Hepatocyte (in vitro differentiated cells): ENCODE data around the gene CPEB2. TPM values are rescaled to one million over a fixed set of nuclear protein-coding genes. Genes with fewer than 3 reads are reported as not detected.

Source experiments
- DNase-seq: peaks from one replicate; pipeline ENCODE4 v3.0.0-alpha.2; 2016; ENCODE audit warnings: low spot score
- H2AFZ ChIP-seq: fragments of 200-600 bp; sonication (generic); 2 replicates; pipeline ENCODE4 v1.6.0; 2016; ENCODE audit warnings: antibody characterized with exemption, mild to moderate bottlenecking
- H3K27ac ChIP-seq: fragments of 200-600 bp; sonication (generic); 2 replicates; pipeline ENCODE4 v1.5.1; 2016; ENCODE audit warnings: mild to moderate bottlenecking
- H3K27me3 ChIP-seq: fragments of 200-600 bp; sonication (generic); 2 replicates; pipeline ENCODE4 v1.6.1; 2016
- H3K36me3 ChIP-seq: fragments of 200-600 bp; sonication (generic); replicated peaks from 2 replicates; pipeline ENCODE4 v1.5.1; 2016; ENCODE audit warnings: low read depth; ENCODE audit not compliant: insufficient read depth
- H3K4me1 ChIP-seq: fragments of 200-600 bp; sonication (generic); 2 replicates; pipeline ENCODE4 v1.5.1; 2016; ENCODE audit warnings: mild to moderate bottlenecking, moderate library complexity; ENCODE audit not compliant: insufficient read depth
- H3K4me2 ChIP-seq: fragments of 200-600 bp; sonication (generic); 2 replicates; pipeline ENCODE4 v1.6.0; 2016
- H3K4me3 ChIP-seq: fragments of 200-600 bp; sonication (generic); 2 replicates; pipeline ENCODE4 v1.5.1; 2016; ENCODE audit warnings: mild to moderate bottlenecking
- H3K79me2 ChIP-seq: fragments of 200-600 bp; sonication (generic); 2 replicates; pipeline ENCODE4 v1.6.0; 2017; ENCODE audit warnings: mild to moderate bottlenecking
- H3K9me2 ChIP-seq: fragments of 200-600 bp; sonication (generic); replicated peaks from 2 replicates; pipeline ENCODE4 v1.6.0; 2017; ENCODE audit warnings: mild to moderate bottlenecking; ENCODE audit not compliant: insufficient read depth
- H3K9me3 ChIP-seq: fragments of 200-600 bp; sonication (generic); 2 replicates; pipeline ENCODE4 v1.5.1; 2016; ENCODE audit warnings: low read depth, mild to moderate bottlenecking
- H4K20me1 ChIP-seq: fragments of 200-600 bp; sonication (generic); 2 replicates; pipeline ENCODE4 v1.6.0; 2016; ENCODE audit warnings: mild to moderate bottlenecking; ENCODE audit not compliant: insufficient read depth, poor library complexity, severe bottlenecking
- CTCF ChIP-seq: fragments of 200-600 bp; sonication (generic); IDR thresholded peaks from 2 replicates; pipeline ENCODE4 v1.5.1; 2016; ENCODE audit warnings: antibody characterized with exemption, mild to moderate bottlenecking; ENCODE audit not compliant: poor library complexity
- EZH2 ChIP-seq: fragments of 200-600 bp; sonication (generic); IDR thresholded peaks from 2 replicates; pipeline ENCODE4 v1.6.1; 2016; ENCODE audit warnings: antibody characterized with exemption, mild to moderate bottlenecking, borderline replicate concordance
- EZH2phosphoT487 ChIP-seq: fragments of 200-600 bp; sonication (generic); IDR thresholded peaks from one replicate; pipeline ENCODE4 v1.6.1; 2018; ENCODE audit warnings: antibody characterized with exemption, mild to moderate bottlenecking, low read depth, moderate library complexity; ENCODE audit not compliant: unreplicated experiment, severe bottlenecking
- WGBS: methylation state at CpG from one replicate; pipeline ENCODE4 v1.1.6; 2016; ENCODE audit warnings: low lambda C conversion rate; ENCODE audit errors: missing lambda C conversion rate; 5-methylcytosine and 5-hydroxymethylcytosine counted together
- polyA plus RNA-seq: library from polyadenylated mRNA; unstranded; fragments of >200 nt; fragmentation: Nextera tagmentation; extraction: Ambion mirVana; gene quantifications from 2 replicates; pipeline ENCODE4 v1.2.1, GENCODE V29; 2016
- total RNA-seq: library from RNA; depleted of rRNA; stranded (reverse); fragments of >200 nt; gene quantifications from 2 replicates; pipeline ENCODE4 v1.2.3, GENCODE V29; 2014

Gene CPEB2
- total and polyA plus RNA-seq, 2 experiments from 2014 or later: 4.4 to 18.1 TPM

GRCh38 chr4:14985843-14986242, 16.4 kb upstream of the CPEB2 start:
- Histone ChIP-seq H3K36me3 (no peaks in the 10 kb centered on the region), H3K4me1 (no peaks in the 10 kb centered on the region), H3K4me2 (no peak overlapping the region), H4K20me1 (no peaks in the 10 kb centered on the region), H3K9me2 (no peaks in the 10 kb centered on the region), H3K27ac (peak overlapping the region; percentile 17), H3K4me3 (no peak overlapping the region), H2AFZ (no peak overlapping the region), H3K79me2 (no peaks in the 10 kb centered on the region), H3K9me3 (no peaks in the 10 kb centered on the region), H3K27me3 (no peaks in the 10 kb centered on the region)
- DNase-seq: no peak
- 94% methylated on average over 1 of the region's 1 CpG for WGBS
- TF ChIP-seq EZH2phosphoT487 (no peak), CTCF (no peak), EZH2 (no peak)

GRCh38 chr4:14987054-14987453, 15.2 kb upstream of the CPEB2 start:
- Histone ChIP-seq H3K4me3 (no peak overlapping the region), H3K9me2 (no peaks in the 10 kb centered on the region), H3K36me3 (no peaks in the 10 kb centered on the region), H3K4me2 (no peak overlapping the region), H4K20me1 (no peaks in the 10 kb centered on the region), H2AFZ (no peak overlapping the region), H3K27ac (no peak overlapping the region), H3K79me2 (no peaks in the 10 kb centered on the region), H3K27me3 (no peaks in the 10 kb centered on the region), H3K9me3 (no peaks in the 10 kb centered on the region), H3K4me1 (no peaks in the 10 kb centered on the region)
- DNase-seq: no peak
- no peak for TF ChIP-seq EZH2
- TF ChIP-seq CTCF: no peak
- no peak for TF ChIP-seq EZH2phosphoT487
- WGBS: 40% methylated on average over 2 of the region's 2 CpGs

GRCh38 chr4:14990484-14990883, 11.8 kb upstream of the CPEB2 start:
- no peak overlapping the region for H2AFZ ChIP-seq
- H3K36me3 ChIP-seq: no peaks in the 10 kb centered on the region
- no peaks in the 10 kb centered on the region for H3K27me3 ChIP-seq
- no peak overlapping the region for H3K27ac ChIP-seq
- 84% methylated on average over 1 of the region's 1 CpG for WGBS
- no peak for DNase-seq
- no peaks in the 10 kb centered on the region for H3K79me2 ChIP-seq
- TF ChIP-seq EZH2 (no peak), EZH2phosphoT487 (no peak), CTCF (no peak)
- no peaks in the 10 kb centered on the region for H3K4me1 ChIP-seq
- H3K4me2 ChIP-seq: no peak overlapping the region
- H3K9me3 ChIP-seq: no peaks in the 10 kb centered on the region
- H3K4me3 ChIP-seq: no peak overlapping the region
- no peaks in the 10 kb centered on the region for H4K20me1 ChIP-seq
- no peaks in the 10 kb centered on the region for H3K9me2 ChIP-seq

GRCh38 chr4:14994242-14994641, 8.0 kb upstream of the CPEB2 start:
- Histone ChIP-seq H2AFZ (no peak overlapping the region), H3K4me2 (no peak overlapping the region)
- DNase-seq: no peak

More at GRCh38 chr4:14994242-14994641, 8.0 kb upstream of the CPEB2 start:
- H3K9me2 ChIP-seq: no peaks in the 10 kb centered on the region
- H3K27me3 ChIP-seq: no peaks in the 10 kb centered on the region
- H3K9me3 ChIP-seq: no peaks in the 10 kb centered on the region
- no peak overlapping the region for H3K4me3 ChIP-seq
- H3K4me1 ChIP-seq: no peaks in the 10 kb centered on the region
- H3K79me2 ChIP-seq: no peaks in the 10 kb centered on the region
- no peaks in the 10 kb centered on the region for H3K36me3 ChIP-seq
- TF ChIP-seq EZH2phosphoT487: no peak
- no peak for TF ChIP-seq CTCF
- TF ChIP-seq EZH2: no peak
- WGBS: 60% methylated on average over 3 of the region's 3 CpGs
- H3K27ac ChIP-seq: no peak overlapping the region
- H4K20me1 ChIP-seq: no peaks in the 10 kb centered on the region
